HG02798 (cell line): ENCODE data around the gene KRTAP4-6.
"Not testable (repeated sequence)": the region's sequence is repeated elsewhere in the genome, so short reads cannot be mapped to it uniquely, and the experiment has no call there.

Experiments used
- ATAC-seq: cut with Tn5 transposase; IDR thresholded peaks from one replicate; pipeline ENCODE4 v1.9.1; 2021; ENCODE audit warnings: mild to moderate bottlenecking; ENCODE audit not compliant: unreplicated experiment, poor library complexity

KRTAP4-6 gene

DNA sequence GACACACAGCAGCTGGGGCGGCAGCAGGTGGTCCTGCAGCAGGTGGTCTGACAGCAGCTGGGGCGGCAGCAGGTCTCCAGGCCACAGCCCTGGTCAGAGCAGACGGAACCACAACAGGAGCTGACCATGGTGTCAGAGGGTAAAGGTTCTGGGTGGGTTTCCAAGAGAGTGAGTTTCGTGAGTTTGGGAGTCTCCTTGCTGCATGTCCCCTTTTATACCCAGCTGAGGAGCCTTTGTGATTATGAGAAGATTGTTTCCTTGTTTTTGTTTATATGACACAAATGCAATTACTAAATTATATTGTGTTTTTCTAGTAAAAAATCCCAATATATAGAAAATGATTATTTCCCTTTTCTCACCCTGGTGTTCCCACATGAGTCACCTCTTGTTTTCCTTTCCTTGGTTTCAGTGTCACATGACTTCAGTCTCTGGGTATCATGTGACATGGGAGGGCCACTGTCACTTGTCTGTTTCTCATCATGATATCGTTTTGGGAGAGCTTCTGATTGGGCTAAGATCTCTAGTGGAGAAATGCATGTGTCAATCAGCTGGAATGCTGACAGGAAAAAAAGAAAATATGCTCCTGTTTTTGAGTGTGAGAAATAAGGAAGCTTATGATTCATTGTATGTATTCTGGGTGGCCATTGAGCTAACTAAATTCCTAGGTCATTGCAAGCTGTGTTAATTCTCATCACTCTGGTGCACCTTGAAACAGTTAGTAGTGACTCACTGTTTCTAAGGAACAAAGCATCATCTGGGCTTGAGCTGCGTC lies at the start of gene KRTAP4-6:
TSS of gene KRTAP4-6 (minus strand) at position 185 of the 772 bp plus-strand sequence. CDS start at position 128, 57 bp downstream.
- no peak for ATAC-seq

DNA sequence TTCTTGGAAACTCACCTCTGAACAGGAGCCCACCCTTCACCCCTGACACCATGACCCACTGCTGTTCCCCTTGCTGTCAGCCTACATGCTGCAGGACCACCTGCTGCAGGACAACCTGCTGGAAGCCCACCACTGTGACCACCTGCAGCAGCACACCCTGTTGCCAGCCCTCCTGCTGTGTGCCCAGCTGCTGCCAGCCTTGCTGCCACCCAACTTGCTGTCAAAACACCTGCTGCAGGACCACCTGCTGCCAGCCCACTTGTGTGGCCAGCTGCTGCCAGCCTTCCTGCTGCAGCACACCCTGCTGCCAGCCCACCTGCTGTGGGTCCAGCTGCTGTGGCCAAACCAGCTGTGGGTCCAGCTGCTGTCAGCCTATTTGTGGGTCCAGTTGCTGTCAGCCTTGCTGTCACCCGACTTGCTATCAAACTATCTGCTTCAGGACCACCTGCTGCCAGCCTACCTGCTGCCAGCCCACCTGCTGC lies 49.5 kb upstream of the KRTAP4-6 start, which contains the start of gene KRTAP9-1:
TSS of gene KRTAP9-1 (plus strand) at position 51 of the 482 bp plus-strand sequence. CDS start at position 51, 0 bp downstream.
- not testable (repeated sequence) for ATAC-seq

DNA sequence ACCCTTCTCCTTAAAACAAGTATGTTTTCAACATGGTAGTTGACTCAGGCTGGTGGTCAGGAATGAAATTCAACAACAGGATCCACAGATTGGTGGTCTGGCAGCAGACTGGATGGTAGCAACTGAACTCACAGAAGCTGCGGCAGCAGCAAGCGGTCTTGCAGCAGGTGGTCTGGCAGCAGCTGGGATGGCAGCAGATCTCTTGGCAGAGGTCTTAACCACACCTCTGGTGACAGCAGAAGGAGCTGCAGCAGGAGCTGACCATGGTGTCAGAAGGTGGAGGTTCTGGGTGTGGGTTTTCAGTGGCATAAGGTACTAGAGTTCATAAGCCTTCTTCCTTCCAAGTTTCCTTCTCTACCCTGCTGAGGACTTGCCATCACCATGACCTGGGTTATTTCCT lies 46.5 kb upstream of the KRTAP4-6 start:
- ATAC-seq = no peak

DNA sequence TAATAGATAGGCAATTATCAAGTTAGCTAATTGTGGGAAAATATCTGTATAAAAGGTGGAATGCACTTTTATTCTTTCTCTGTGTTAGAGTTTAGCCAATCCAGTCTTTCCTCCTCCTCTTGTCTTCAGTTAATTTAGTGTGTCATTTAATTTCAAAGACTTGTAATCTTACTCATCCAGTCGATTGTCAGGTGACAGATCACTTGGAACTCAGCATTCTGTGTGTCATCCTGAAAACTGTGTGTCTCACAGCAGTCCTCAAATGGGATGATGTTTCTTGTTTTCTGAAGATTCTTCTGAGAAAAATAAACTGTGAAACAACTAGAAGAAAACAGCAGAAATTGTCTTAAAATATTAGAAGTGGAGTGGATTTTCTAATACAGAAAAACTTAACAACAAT lies 44.7 kb upstream of the KRTAP4-6 start:
- ATAC-seq = no peak

DNA sequence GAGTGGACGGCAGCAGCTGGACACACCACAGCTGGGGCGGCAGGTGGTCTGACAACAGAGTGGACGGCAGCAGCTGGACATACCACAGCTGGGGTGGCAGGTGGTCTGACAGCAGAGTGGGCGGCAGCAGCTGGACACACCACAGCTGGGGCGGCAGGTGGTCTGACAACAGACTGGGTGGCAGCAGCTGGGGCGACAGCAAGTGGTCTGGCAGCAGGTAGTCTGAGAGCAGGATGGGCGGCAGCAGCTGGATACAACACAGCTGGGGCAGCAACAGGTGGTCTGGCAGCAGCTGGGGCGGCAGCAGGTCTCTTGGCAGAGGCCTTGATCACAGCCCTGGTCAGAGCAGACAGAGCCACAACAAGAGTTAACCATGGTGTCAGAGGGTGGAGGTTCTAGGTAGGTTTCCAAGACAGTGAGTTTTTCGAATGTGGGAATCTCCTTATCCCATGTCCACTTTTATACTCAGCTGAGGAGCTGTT lies 44.2 kb upstream of the KRTAP4-6 start, which contains the start of gene KRTAP4-1:
TSS of gene KRTAP4-1 (minus strand) at position 432 of the 482 bp plus-strand sequence. CDS start at position 375, 57 bp downstream.
- ATAC-seq = no peak

DNA sequence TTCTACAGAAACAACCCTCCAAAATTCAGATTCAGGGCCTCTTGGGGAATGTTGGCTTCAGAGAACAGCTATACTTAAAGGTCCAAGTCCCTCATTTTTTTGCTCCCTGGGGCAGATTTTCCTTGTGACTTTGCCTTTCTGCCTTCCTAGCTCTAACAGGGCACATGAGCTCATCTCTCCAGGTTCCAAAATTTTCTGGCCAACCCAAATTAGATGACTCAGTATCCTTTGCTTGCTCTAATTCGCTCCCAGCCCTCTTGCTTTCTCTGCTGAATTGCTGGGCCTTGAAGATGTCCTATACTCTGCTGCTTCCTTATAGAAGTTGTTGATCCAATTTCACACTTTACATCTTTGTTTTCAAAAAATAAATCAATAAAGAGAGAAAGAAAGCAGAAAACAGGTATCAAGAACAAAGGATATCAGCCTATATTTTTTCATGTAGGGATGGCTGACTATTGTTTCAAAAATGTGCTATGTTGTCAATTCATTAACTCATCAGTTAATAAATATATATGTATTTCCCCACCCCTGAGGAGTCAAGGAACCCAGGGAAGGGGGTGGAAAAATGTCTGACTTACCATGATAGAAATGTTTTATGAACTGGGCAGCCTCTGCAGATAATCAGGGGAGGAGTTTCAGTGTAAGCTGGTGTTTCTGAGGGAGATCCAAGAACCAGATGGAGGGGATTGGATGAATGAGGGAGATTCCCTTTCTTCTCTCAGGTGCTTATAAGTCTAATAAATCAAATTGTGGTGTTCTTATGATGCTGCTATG lies 38.7 kb upstream of the KRTAP4-6 start:
- no peak for ATAC-seq

DNA sequence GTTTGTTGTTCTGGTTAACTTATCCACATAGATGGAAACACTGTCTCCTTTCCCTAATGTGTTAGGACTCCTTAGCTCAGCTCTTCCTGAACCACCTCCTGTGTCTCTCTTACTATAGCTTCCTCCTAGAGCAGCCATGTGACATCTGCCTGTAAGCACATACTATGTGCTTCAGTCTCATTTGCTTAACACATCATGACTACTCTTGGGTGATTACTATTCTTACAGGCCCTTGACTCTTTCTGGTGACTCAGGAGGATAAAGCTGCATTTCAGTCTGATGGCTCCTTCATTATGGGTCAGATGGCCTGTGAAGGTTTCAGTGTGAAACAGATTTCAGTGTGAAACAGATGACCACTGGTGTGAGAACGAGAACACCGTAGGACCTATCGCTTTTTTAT lies 38.0 kb upstream of the KRTAP4-6 start:
- no peak for ATAC-seq

DNA sequence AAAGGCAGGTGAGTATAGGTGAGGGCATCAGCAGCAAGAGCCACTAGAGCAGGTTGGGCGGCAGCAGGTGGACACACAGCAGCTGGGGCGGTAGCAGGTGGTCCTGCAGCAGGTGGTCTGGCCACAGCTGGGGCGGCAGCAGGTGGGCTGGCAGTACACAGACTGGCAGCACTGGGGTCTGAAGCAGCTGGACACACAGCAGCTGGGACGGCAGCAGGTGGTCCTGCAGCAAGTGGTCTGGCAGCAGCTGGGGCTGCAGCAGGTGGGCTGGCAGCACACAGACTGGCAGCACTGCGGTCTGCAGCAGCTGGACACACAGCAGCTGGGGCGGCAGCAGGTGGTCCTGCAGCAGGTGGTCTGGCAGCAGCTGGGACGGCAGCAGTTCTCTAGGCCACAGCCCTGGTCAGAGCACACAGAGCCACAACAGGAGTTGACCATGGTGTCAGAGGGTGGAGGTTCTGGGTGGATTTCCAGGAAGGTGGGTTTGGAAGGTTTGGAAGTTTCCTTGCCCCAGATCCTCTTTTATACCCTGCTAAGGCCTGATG lies 37.5 kb upstream of the KRTAP4-6 start, which contains the start of gene KRTAP4-2:
TSS of gene KRTAP4-2 (minus strand) at position 495 of the 545 bp plus-strand sequence. CDS start at position 438, 57 bp downstream.
- no peak for ATAC-seq

DNA sequence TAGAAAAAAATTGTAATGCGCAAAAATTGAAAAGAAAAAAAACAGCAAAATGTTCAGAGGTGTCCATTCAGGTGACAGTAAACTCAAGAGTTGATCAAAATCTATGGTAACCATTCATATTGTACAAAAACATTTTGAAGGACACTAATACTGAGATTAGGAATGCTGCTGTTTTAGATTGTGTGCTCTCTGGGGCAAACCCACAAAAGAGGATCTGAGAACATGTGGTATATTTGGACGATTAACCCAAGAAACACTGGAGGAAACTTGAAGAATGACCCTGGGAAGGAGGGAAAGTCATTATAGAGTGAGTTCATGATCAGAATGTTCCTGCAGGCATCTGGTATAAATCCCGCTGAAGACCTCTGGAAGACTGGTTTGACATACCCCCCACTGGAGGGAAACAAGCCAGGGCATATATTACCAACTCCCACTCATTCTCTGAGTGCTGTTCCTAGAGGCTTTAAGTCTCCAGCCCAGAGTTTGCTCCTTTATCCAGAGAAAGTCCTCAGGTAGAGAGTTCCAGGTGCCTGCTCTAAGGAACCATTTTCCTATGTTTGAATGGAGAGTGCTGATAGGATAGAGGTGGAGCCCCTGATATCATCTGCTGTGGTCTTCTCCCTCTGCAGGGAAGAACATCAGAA lies 36.5 kb upstream of the KRTAP4-6 start:
- ATAC-seq = no peak

DNA sequence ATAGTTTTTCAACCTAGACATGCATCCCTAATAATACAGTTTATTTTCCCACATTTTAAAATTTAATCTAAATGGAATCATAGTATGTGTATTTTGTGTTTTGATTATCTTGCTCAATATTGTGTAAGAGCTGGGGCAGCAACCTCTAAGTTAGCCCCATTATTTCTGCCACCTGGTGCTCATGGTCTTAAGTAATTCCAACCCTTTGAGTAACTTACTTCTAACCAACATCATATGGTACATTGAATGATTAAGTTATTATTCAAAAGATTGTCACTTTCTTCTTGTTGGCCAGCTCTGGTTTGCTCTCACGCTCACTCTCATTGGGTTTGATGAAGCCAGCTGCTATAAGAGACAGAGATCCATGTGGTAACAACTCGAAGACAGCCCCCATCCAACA lies 31.5 kb upstream of the KRTAP4-6 start:
- no peak for ATAC-seq

DNA sequence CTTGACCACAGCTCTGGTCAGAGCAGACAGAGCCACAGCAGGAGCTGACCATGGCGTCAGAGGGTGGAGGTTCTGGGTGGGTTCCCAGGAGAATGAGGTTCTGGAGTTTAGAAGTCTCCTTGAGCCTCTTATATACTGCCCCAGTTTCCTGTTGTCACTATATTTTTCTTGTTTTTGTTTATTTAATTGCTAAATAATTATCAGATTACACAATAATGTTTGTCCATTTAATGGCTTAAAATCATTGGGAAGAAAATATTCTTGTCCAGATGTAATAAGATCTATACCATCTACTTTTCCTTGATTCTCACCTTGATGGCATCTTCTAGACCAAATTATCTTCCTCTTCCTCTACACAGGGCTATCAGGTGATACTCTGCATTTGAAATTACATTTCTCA lies 27.8 kb upstream of the KRTAP4-6 start, which contains the start of gene KRTAP4-3:
TSS of gene KRTAP4-3 (minus strand) at position 101 of the 400 bp plus-strand sequence. CDS start at position 52, 49 bp downstream.
- no peak for ATAC-seq

DNA sequence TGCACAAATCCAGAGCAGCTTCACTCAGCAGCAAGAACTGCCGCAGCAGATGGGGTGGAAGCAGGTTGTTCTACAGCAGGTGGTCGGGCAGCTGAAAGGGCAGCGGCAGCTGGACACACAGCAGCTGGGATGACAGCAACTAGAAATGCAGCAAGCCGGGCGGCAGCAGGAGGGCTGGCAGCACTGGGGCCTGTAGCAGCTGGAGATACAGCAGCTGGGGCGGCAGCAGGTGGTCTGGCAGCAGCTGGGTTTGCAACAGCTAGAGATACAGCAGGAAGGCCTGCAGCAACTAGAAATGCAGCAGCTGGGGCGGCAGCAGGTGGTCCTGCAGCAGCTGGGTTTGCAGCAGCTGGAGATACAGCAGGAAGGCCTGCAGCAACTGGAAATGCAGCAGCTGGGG lies 27.2 kb upstream of the KRTAP4-6 start:
- no peak for ATAC-seq

DNA sequence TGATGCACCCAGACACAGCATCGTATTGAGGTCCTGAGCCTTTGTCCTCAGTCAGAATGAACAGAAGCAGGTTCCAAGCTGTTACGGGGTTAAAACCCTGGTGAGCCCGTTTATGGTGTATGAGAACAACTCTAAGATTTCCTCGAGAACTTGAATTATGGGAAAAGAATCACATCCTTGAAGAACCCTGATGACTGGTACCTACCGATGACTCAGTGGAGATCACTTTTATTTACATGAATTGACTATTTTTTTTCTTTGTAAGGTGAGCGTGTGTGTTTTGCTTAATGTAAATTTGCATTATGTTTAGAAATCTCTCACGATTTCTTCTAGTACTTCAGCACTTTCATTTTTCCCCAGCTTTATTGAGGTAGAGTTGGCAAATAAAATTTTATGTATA lies 23.5 kb upstream of the KRTAP4-6 start:
- ATAC-seq = no peak

DNA sequence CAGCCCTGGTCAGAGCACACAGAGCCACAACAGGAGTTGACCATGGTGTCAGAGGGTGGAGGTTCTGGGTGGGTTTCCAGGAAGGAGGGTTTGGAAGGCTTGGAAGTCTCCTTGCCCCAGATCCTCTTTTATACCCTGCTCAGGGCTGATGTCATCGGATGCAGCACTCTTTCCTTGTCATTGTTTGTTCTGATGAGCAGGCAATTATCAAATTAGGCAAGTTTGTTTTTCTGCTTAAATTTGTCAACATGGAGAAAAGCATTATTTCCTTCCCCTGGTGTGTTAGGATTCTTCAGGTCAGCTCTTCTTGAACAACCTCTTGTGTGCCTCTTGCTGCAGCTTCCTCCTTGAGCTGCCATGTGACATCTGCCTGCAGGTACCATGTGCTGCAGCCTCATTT lies 20.3 kb upstream of the KRTAP4-6 start, which contains the start of gene KRTAP4-4:
TSS of gene KRTAP4-4 (minus strand) at position 101 of the 400 bp plus-strand sequence. CDS start at position 44, 57 bp downstream.
- no peak for ATAC-seq

DNA sequence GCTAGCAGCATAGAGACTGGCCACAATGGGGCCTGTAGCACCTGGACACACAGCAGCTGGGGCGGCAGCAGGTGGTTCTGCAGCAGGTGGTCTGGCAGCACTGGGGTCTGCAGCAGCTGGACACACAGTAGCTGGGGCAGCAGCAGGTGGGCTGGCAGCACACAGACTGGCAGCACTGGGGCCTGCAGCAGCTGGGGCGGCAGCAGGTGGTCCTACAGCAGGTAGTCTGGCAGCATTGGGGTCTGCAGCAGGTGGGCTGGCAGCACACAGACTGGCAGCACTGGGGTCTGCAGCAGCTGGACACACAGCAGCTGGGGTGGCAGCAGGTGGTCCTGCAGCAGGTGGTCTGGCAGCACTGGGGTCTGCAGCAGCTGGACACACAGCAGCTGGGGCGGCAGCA lies 19.8 kb upstream of the KRTAP4-6 start:
- ATAC-seq = not testable (repeated sequence)

DNA sequence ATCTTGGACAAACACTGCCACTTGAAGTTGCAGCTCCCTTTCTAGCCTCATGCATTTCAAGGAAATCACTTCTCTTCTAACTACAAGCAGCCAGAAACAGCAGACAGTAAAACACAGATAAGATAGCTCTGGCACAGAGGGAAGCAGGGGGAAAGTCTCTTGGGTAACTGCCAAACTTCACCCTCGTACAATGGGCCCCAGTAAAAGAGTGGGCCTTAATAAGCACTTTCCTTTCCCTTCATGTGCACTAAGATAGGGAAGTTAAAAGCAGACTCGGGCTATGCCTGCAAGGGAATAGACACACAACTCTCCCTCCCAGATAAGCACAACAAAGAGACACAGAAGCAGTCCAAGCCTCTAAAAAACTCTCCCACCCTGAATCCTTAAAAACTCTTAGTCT lies 13.5 kb upstream of the KRTAP4-6 start:
- no peak for ATAC-seq

DNA sequence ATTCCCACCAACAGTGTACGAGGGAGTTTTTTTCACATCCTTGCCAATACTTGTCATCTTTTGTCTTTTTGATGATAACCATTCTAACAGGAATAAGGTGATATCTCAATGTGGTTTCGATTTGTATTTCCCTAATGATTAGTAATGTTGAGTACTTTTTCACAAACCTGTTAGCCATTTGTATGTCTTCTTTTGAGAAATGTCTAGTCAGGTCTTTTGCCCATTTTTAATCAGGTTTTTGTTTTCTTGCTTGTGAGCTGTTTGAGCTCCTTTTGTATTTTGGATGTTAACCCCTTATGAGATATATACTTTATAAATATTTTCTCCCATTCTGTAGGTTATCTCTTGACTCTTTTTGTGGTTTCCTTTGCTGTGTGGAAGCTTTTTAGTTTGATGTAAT lies 11.2 kb upstream of the KRTAP4-6 start:
- no peak for ATAC-seq

DNA sequence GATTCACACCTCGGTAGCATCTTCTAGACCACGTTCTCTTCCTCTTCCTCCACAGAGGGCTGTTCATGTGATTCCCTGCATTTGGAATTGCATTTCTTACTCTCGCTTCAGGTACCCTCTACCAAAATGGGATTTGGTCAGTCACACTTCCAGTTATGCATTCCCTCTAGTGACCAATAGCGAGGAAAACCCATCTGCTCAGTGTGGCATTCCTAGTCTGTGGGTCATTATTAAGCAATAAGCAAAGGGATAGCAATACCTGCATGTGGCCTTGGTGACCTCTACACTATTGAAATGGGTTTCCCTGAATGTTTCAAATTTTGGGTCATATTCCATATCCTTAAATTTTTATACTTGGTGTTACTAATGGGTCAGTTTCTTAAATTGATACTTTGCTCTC lies 9.7 kb upstream of the KRTAP4-6 start:
- ATAC-seq = no peak

DNA sequence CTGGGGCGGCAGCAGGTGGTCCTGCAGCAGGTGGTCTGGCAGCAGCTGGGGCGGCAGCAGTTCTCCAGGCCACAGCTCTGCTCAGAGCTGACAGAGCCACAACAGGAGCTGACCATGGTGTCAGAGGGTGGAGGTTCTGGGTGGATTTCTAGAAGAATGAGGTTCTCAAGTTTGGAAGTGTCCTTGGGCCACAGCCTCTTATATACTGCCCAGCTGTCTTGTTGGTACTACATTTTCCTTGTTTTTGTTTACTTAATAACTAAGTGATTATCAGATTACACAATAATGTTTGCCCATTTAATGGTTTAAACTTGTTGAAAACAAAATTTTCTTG lies 9.3 kb upstream of the KRTAP4-6 start, which contains the start of gene KRTAP4-5:
TSS of gene KRTAP4-5 (minus strand) at position 174 of the 334 bp plus-strand sequence. CDS start at position 116, 58 bp downstream.
- no peak for ATAC-seq
